ELR (cell line): ENCODE measurements around the gene TBX2.
"Not testable (repeated sequence)": the region's sequence is repeated elsewhere in the genome, so short reads cannot be mapped to it uniquely, and the experiment has no call there.

Experiments
- DNase-seq: peaks from one replicate; pipeline ENCODE4 v3.0.0-alpha.2; 2015; ENCODE audit warnings: low read depth

The TBX2 gene

DNA sequence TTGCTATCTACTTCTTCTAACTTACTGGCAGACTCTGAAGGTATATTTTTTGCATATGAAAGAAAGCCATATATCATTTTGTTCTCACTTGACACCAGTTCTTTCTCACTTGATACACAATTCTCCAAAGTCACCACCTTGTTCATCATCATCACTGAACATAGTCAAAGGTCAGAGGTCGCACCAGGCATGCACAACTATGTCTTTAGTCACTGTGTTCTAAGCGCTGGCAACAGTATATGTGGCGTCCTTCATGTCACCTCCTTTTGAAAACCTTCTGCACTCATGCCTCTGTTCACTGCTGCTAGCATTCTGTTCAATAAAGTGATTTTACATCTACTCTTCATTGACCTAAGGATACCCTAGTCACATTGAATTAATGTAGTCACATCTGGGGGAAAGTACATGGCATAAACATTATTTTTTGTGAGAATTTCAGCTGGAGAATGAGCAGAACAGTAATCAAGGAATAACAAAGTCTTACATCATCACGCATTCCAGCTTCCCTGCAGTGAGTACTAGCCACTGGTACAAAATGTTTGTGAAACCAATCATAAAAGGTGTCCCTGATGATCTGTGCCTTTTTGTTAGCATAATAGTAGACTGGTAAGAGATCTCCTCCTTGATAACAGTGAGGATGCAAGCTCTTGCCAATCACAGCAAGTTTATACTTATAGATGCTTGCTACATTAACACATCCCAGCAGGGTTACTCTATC lies 32.1 kb downstream of the TBX2 start:
- peak; percentile 69 for DNase-seq

DNA sequence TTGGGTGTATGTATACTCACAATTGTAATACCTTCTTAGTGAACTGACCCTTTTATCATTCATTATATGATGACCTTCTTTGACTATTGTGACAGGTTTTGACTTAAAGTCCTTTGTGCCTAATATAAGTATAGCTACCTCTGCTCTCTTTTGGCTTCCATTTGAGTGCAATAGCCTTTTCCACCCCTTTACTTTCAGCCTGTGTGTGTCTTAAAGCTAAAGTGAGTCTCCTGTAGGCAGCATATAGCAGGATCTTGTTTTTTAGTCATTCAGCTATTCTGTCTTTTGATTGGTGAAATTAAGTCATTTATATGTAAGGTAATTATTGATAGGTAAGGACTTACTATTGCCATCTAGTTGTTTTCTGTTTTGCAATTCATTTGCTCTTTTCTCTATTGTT lies 36.6 kb downstream of the TBX2 start:
- no peak for DNase-seq

DNA sequence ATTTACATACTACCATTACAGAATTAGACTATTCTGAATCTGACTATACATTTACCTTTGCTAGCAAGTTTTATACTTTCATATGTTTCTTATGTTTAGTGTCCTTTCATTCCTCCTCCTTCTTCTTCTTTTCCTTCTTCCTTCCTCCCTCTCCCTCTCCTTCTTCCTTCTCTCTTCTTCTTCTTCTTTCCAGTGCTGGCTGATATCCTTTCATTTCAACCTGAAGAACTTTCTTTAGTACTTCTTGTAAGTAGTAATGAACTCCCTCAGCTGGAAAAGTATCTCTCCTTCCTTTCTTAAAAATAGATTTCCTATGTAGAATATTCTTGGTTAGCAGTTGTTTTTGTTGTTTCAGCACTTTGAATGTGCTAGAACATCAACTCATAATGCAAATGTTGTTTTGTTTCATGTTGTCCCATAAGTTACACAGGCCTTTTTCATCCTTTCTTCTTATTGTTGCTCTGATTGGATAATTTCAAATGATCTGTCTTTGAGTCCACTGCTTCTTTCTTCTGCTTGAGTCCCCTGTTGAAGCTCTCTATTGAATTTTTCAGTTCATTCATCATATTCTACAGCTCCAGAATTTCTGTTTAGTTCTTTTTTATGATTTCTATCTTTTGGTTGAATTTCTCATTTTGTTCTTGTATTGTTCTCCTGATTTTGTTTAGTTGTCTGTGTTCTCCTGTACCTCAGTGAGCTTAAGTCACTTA lies 37.5 kb downstream of the TBX2 start:
- no peak for DNase-seq

DNA sequence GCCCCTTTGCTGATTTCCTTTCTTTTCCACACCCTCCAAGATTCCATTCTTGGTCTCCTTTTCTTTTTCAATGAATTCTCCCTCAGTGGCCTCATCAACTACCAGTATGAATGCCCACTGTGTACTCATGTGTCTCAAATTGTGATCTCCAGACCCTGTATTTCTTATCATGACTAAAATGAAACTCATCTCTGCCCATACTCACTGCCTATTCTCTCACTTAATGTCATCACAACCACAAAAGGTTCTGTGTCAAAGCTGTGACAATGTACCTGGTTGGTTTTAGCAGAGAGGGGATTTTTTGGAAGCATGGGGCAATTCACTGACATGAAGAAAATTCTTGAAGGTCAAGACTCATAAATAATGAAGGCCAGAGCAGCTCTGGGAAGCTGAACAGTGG lies 41.1 kb downstream of the TBX2 start:
- no peak for DNase-seq

DNA sequence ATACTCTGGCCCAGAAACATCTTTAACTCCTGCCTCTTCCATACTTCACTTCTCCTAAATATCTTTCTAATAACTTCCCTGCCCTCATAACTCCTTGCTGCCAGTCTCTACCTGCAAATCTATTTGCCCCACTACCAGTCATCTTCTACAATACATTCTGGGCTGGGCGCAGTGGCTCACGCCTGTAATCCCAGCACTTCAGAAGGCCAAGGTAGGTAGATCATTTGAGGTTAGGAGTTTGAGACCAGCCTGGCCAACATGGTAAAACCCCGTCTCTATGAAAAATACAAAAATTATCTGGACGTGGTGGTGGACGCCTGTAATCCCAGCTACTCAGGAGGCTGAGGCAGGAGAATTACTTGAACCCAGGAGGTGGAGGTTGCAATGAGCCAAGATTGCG lies 41.9 kb downstream of the TBX2 start:
- DNase-seq = not testable (repeated sequence)

DNA sequence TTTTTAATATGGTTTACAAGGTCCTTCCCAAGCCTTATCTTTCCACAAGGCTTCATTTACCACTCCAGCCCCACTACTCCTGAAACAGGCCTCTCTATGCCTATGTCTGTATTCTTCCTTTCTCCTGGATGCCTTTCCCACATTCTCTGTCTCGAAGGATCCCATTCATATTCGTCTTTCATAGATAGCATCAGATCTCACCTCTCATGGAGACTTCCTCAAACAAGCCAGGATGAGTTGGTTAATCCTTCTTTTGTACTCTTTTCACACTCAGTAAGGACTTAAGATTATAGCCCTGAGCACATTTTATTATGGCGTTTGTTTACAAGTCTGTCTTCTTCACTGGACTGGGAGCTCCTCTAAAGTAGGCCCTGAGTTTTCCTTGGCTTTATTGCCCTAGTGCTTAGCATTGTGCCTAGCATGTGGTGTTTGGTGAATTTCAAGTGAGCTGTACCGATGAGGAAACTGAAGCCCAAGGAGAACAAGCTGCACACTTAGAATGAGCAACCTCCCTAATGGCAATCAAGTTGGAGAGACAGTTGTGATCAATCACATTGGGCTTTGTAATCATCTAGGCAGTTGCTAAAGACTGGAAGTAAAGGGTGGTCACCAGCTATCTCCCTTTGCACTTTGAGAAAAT lies 42.6 kb downstream of the TBX2 start:
- no peak for DNase-seq

DNA sequence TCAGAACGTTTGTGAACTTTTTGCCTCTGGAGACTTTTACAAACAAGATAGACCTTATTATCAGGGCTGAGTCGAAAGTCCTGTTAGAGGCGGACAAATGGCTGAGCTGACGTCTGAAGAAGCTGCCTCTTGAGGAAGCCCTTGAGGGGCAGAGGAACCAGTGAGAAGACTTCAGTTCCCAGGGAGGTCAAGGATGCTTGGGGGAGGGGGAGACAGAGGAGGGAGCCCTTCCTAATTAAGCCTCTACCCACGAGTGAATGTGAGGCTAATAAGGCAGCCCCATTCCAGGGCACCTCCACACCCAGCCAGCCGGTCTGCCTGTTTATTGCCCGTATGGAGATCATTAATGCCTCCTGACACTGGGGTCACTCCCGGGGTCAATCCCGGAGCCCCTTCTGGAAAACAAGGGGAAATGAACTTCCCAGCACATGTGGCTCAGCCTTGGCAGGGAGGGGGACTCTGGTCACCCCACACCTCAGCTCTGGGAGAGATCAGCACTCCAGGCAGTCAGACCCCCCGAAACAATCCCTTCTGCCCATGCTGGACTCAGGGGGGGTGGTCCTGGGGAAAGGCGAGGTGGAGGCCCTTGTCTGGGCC lies 43.3 kb downstream of the TBX2 start:
- DNase-seq = no peak

DNA sequence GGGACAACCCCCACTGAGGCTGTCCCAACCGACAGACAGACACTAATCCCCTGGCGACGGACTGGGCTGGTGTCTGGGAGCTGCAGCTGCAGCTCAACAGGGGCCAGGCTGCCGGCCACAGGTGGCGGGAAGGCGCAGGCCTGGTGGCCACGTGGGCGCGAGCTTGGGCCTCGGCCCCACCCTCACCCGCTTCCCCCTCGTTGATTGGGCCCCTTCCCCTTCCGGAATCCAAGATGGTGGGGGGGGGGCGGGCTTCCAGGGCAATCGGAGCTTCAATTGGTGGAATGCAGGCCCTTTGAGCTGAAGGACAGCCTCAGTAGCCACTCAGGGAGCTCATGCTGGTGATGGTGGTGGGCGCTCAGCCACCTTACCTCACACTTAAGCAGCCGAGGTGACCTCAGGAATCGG lies 43.8 kb downstream of the TBX2 start:
- DNase-seq = no peak

DNA sequence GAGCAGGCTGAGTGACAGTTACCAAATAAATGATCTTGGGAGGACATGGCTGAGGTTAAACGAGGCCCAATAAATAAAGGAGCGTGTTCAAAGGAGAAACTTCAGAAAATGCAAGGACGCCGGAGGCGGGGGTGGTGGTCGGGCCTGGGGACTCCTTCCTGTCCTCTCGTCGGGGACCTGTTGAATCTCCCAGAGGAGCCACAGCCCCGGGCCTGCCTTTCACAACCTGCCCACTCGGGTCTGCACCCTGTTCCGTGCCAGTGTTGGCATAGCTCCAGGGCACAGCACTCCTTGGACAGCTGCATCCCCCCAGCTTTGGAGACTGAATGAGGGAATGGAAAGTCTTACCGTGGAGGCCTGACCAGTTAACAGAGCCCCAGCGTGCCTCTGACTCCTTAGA lies 44.4 kb downstream of the TBX2 start:
- no peak for DNase-seq

DNA sequence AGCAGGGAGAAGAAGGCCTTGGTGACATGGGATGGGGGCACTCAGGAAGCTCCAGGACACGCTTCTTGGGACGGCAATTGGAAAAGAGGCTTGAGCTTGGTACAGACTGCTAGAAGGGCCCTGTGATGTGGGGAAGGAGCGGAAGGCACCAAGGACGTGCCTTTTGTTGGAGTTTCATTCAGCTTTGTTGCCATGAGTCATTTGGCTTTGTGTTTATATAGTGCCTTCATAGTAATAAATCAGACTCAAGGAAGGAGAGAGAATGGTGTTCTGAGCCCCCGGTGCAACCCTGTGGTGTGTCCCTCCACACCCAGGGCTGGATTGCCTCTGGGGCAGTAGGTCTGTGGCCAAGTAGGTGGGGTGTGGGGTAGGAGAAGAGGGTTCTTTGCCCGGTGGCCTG lies 45.2 kb downstream of the TBX2 start:
- peak; percentile 84 for DNase-seq

DNA sequence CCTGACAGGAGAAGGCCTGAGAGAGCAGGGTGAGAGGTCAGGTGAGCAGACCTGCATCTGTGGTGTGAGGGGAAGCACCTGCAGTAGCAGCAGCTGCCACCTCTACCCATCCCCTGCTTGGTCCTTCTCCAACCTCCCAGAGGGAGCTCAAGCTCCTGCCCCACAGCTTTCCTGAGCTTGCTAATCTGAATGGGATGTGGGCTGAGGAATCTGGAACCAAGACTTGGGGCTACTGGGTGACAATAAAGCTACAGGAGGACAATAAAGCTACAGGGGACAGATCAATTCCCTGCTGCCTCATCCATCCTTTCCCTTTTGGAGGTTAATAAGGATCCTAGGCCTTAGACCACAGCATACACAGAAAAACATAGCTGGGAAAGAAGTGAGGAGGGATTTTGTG lies 47.7 kb downstream of the TBX2 start:
- no peak for DNase-seq

DNA sequence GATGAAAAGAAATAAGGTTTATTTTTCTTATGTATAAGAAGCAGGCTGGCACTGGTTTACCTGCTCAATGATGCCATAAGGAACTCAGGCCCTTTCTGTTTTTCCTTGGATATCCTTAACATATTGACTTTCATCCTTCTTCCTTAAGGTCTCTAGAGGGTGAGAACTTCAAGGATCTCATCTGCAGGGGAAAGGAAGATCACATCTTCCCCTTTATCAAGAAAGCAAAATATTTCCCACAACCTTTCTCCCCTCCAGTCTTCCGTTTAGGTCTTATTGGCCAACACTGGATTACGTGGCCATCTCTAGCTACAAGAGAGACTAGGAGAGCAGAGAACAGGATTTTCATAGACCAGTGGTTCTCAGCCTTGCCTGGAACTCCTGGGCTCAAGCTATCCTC lies 48.4 kb downstream of the TBX2 start:
- no peak for DNase-seq

DNA sequence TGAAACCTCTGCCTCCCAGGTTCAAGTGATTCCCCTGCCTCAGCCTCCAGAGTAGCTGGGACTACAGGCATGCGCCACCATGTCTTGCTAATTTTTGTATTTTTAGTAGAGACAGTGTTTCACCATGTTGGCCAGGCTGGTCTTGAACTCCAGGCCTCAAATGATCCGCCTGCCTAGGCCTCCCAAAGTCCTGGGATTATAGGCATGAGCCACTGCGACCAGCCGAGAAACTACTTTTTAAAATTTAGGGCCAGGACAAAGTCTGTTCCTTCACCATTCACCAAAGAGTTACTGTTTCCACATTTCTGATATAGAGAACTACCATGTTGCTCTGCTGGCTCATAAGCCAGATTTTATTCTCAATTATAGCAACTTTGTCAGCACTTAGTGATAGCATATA lies 49.5 kb downstream of the TBX2 start:
- not testable (repeated sequence) for DNase-seq

DNA sequence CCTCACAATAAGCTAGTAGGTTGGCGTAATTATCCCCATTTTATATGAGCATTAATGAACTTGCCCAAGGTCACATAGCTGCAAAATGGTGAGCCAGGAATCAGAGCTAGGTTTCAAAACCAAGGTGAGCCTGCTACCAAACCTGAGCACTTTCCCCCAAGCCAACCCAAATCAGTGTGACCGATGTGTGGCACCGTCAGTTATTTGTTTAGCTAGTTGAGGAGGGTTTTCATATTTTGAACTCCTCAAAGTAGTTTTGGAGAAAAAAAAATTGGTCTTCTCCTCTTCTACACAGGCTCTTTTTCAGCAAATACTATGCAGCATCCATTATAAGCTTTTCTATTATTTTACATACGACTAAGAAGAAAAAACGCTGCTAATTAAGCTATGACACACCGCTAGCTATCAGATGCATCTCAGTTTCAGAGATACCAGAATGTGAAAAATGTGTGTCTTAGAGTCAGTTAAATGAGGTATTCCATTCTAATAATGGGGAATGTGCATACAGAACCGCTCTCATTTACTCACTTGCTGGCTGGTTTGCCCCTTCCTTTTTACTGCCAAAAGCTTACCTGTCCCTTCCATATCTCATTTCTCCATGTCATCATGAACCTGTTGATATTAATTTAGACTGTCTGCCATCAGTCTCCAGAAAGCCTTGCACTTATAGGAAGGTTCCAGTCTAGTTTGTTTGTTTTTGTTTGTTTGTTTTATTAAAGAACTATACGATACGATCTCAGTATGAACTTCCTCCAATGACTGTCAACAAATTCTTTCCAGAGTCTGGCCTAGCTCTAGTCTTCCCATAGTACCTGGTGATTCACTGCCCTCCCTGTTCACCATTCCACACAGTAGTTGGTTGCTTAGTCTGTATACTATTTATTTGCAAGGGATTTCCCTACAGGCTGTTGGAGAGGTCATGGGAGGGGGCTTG lies 50.3 kb downstream of the TBX2 start:
- no peak for DNase-seq

DNA sequence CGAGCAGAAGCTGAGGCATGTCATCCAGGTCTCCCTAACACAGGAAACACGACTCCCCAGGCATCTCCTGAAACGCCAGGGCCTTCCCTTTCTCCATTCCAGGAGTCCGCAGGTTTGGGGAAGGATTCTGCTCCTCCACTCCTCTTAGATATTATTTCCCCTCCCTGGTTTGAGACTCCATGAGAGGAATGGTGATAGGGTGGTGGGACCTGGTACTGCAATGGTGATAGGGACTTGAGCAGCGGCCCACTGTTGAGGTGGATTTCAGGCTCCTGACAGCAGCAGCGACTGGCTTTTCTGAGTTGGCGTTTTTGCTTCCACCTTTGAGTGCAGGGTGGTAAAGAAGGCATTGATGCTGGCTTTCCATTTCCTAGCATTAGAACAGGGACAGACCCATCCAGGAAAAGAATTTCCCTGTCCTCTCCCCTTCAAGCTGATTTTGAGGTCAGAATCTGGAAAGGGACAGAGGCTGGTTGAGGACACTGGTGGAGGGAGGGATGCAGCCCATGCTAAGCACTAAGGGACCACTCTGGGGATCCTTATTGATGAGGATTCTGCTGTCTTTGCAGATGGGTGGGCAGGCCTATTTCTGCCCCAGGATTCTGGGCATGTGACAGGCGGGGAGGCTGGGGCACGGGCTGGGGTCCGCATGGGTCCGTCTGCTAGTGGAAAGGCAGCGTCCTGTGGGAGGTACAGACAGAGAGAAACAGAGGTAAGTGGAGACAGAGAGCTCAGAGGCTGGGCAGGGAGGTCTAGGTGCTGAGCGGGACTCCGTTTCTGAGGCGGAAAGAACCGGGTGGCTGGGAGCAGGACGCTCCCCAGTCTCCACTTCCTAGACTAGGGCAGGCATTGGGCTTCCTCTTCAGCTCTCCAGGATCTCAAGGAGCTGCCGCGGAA lies 51.2 kb downstream of the TBX2 start:
- no peak for DNase-seq

DNA sequence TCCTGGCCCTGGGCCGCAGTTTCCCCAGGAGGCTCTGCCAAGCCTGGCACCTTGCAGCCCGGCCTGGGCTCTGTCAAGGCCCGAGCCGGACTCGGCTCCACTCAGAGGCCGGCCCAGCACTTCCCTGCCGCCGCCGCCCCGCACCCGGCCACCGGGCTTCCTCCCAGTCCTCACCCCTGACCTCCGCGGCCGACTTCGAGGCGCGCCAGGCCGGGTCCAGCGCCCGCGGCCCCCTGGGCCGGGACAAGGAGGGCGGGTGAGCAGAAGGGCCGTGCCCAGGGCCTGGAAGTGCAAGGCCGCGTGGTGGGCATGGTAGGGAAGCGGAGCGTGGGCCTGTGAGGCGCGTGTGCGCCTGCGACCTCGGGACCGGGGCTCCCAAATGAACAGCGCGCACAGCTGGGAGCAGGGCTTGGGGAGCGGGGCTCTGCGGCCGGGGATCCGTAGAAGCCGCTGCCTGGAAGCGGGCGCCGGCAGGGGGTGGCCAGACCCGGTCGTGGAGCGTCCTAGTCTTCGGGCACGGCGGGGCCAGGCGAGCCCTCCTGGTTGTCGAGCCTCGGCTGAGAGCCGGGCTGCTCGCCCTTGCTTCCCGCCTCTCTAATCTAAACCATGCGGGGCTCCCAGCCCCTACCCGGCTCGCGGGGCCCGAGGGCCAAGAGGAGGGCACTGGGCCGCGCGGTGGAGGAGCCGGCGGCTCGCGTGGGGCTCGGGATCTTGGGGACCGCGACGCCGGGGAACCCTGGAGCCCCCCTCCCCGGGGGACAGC lies 52.1 kb downstream of the TBX2 start:
- no peak for DNase-seq

DNA sequence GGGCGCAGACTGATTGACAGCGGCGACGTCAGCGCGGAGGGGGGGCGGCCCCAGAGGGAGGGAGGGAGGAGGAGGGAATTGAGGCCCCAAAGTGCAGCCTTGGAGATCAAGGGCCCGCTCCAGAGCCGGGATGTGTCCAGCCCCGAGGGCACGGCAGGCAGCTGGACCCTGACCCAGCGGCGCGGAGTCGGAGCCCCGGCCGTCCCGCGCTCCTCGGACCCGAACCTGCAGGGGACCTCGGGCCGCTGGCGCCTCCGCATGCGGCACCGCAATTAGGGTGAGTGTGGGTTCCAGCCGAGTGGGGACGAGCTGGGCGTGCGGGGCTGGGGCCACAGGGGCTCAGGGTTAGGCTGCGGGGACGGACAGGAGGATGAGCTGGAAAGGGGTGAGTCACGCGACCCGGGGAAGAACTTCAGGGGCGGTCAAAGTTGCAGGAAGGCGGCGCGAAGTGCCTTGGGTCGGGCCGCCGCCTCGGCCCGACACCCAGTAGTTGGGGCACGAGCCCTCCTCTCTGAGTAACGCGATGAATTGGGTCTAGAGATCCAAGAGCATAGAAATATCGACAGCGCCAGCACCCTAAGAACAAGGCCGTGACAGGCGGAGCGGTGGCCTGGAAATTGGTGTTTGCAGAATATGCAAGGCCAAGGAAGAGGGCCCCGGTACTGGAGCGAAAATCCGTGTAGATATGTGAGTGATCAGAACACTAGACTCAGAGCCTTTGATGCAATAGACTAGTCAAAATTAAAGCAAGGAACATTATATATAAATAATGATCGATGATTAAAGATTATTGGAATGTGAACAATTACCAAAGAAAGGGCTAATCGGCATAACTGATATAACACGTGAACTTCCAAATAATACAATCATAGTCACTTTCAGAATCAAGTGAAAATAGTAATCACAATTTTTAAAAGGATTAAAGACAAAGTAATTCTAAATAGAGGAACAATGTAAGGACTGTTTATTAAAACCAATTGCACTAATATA lies 53.0 kb downstream of the TBX2 start, which contains the start of gene TBX4:
Gene TBX4 (plus strand): TSS at position 122 of the 990 bp plus-strand sequence. CDS start 4,069 bp downstream, outside the sequence.
- DNase-seq = peak; percentile 59

DNA sequence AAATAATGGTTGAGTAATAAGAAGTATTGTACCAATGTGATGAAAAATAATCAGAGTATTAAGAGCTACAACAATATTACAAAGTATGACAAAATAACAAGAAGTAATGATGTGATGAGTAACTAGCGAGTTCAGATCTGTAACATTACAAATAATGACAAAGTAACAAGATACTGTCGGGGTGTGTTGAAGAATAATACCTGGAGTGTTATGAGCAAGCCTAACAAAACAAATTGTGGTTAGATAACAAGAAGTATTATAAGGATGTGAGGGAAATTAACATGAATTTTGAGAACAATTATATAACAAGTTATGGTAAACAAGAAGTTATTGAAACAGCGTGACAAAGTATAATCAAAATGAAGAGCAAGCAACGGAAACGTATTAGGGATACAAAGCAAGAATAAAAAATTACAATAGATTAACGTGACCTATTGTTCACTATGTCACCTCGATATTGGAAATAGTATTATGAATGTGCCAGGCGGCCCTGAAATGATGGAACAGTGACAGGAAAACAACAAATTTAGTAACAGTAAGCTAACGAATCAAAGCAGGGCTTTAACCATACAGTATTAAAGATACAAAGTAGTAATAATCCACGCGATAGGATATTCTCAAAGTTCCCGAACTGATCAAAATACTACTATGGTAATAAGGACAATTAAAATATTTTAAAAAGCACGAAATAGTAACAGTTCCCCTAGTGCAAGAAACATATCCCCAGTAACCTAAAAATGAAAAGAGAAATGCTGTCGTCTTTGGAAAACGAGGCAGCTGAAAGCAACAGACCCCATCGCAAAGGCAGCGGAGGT lies 54.1 kb downstream of the TBX2 start:
- no peak for DNase-seq
